ENCODE results near the gene MBP. TPM values are rescaled to one million over a fixed set of nuclear protein-coding genes. Genes with fewer than 3 reads are reported as not detected.
A peak's percentile ranks its signal among the peaks of the same experiment; 100 is the strongest.

Gene MBP
- total and polyA plus RNA-seq, 2 of the 4 experiments (the other 2 are of a cell fraction), result 0.72 to 0.90 TPM

- H3K27ac ChIP-seq (ENCODE audit: insufficient read depth, low read length), result peak overlapping the region; percentile 66
- TF ChIP-seq BHLHE40 (IDR thresholded peaks at IDR 0.05; ENCODE audit: low read depth, low read length), result no peak
- TF ChIP-seq MAFK (IDR thresholded peaks at IDR 0.05; ENCODE audit: low read depth, low read length), result no peak
- TF ChIP-seq POLR2A (IDR thresholded peaks at IDR 0.05; ENCODE audit: low read depth, low read length), result no peak
- no peak for TF ChIP-seq SMC3 (IDR thresholded peaks at IDR 0.05; ENCODE audit: low read depth, low read length)
- TF ChIP-seq MXI1 (IDR thresholded peaks at IDR 0.05; ENCODE audit: borderline replicate concordance, low read depth, low read length), result no peak
- no peak for TF ChIP-seq NFE2L2 (IDR thresholded peaks at IDR 0.05; ENCODE audit: low read depth, low read length)
- TF ChIP-seq FOS (IDR thresholded peaks at IDR 0.05; ENCODE audit: low read depth, low read length), result no peak
- TF ChIP-seq CEBPB (IDR thresholded peaks at IDR 0.05; ENCODE audit: low read depth, low read length), result no peak
- TF ChIP-seq USF2 (IDR thresholded peaks at IDR 0.05; ENCODE audit: low read depth, low read length), result no peak
- no peak for TF ChIP-seq CHD1 (IDR thresholded peaks at IDR 0.05; ENCODE audit: low read depth, low read length)
- TF ChIP-seq CTCF (conservative IDR thresholded peaks at IDR 0.05; ENCODE audit: low read depth, low read length), result no peak
- no peak for TF ChIP-seq RAD21 (IDR thresholded peaks at IDR 0.05; ENCODE audit: low read length)
- peak overlapping the region; percentile 93 for H2AK9ac ChIP-seq (replicated peaks; ENCODE audit: low read depth, low read length, poor library complexity)
- peak overlapping the region; percentile 46; the same call in 1 of the 3 replicates for H2BK15ac ChIP-seq (ENCODE audit: low read depth, low read length)
- H3K4me2 ChIP-seq (ENCODE audit: low read depth, low read length), result 0 out of 2 replicates have a peak overlapping the region, but pooled peaks have one; percentile 4
- H3K9ac ChIP-seq (ENCODE audit: low read depth, low read length), result no peak overlapping the region; the same call in 1 of the 2 replicates
- 82% methylated on average over 3 of the region's 6 CpGs; no CpG with 5 or more reads in 1 of the 2 experiments for WGBS, 2 experiments (ENCODE audit: extremely low coverage in 2 of 2, insufficient read length in 1 of 2)
- H3K9me1 ChIP-seq (ENCODE audit: insufficient read depth, low read length), result peaks cover 16% of the 10 kb centered on the region
- peak overlapping the region; percentile 78 for H2BK5ac ChIP-seq (ENCODE audit: low read depth, low read length, poor library complexity, severe bottlenecking)
- H3K56ac ChIP-seq (ENCODE audit: extremely low read depth, insufficient read depth, low read length), result no peak overlapping the region
- H3K23ac ChIP-seq (ENCODE audit: low read depth, low read length), result peak overlapping the region; percentile 77; the same call in 1 of the 2 replicates
- in situ Hi-C loops (cut with MboI; ENCODE audit: low sequenced_read_pairs) (no loop called here), intact Hi-C loops (cut with micrococcal nuclease) (no loop called here), dilution Hi-C loops (cut with HindIII; ENCODE audit: low sequenced_read_pairs, unreplicated experiment) (no loop called here)
- peaks cover 19% of the 10 kb centered on the region for H3K4me1 ChIP-seq (ENCODE audit: control insufficient read depth, insufficient read depth, low read length)
- ATAC-seq (ENCODE audit: low read depth) (no peak), DNase-seq (no peak)
- peak overlapping the region; percentile 78; the same call in 1 of the 2 replicates for H2BK20ac ChIP-seq (ENCODE audit: low read depth, low read length)
- no peaks in the 10 kb centered on the region for H3K27me3 ChIP-seq (ENCODE audit: control insufficient read depth, insufficient read depth, low read length)
- peak overlapping the region; percentile 93 for H2AK5ac ChIP-seq (ENCODE audit: low read depth, low read length)
- peak overlapping the region; percentile 69 for H4K5ac ChIP-seq (ENCODE audit: low read depth, low read length)
- H4K8ac ChIP-seq (ENCODE audit: low read depth in 2 of 2, low read length in 2 of 2), result peak overlapping the region; percentile 3 to 83
- peak overlapping the region; percentile 89 for H2AFZ ChIP-seq (replicated peaks; ENCODE audit: low read length, poor library complexity)
- H3K79me1 ChIP-seq (ENCODE audit: low read depth in 1 of 2, low read length in 2 of 2), result no peaks in the 10 kb centered on the region; a peak in 1 of 4 replicates
- no peaks in the 10 kb centered on the region for H4K20me1 ChIP-seq (ENCODE audit: insufficient read depth, low read length)
- H3K14ac ChIP-seq (replicated peaks; ENCODE audit: low read depth, low read length), result peak overlapping the region; percentile 76
- H2BK120ac ChIP-seq (ENCODE audit: low read depth, low read length), result peak overlapping the region; percentile 93
- H4K91ac ChIP-seq (ENCODE audit: insufficient read depth, low read depth, low read length), result peak overlapping the region; percentile 93
- no peaks in the 10 kb centered on the region for H3K9me3 ChIP-seq (ENCODE audit: control insufficient read depth, insufficient read depth, low read length)
- no TSS peak for BruUV-seq (replicated peaks)
- CTCF ChIA-PET, result no interaction called here
- POLR2A ChIA-PET (ENCODE audit: unreplicated experiment), result interaction anchor here (0.6 kb wide), 1 partner anchor 12 kb away, joined by 3 read pairs; no protein-coding TSS in a partner anchor
- H3K4me3 ChIP-seq (ENCODE audit: insufficient read depth, low read depth, low read length), result no peak overlapping the region
- peak overlapping the region; percentile 28 for H3K18ac ChIP-seq (ENCODE audit: low read depth, low read length)
- no peaks in the 10 kb centered on the region for H3K36me3 ChIP-seq (ENCODE audit: control insufficient read depth, insufficient read depth, low read length)
- H3K4ac ChIP-seq (ENCODE audit: low read depth, low read length), result peak overlapping the region; percentile 74
Observed at GRCh38 chr18:77054288-77054605, 78.3 kb downstream of the MBP start.

All from IMR-90 (cell line).